ENCODE results near the gene PELI2.

The PELI2 gene

DNA sequence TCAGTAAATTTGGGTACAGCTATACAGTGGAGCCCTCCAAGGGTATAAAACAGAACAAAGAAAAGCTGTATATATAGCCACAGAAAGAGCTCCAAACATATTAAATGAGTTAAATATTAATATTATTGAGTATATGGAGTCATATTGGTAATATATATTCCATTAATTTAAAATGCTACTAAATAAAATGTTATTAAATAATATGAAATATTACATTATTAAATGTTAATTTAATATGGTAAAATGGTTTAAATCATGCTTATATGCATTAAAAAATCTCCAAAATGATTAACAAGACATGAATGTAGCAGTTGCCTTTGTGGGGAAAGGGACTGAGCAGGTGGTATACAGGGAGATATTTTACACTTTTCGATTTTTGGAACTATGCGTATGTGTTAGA, 164.0 kb downstream of the PELI2 start:
- DNase-seq (ENCODE audit: low read depth, low spot score): no peak
- no peak overlapping the region for H3K27ac ChIP-seq

DNA sequence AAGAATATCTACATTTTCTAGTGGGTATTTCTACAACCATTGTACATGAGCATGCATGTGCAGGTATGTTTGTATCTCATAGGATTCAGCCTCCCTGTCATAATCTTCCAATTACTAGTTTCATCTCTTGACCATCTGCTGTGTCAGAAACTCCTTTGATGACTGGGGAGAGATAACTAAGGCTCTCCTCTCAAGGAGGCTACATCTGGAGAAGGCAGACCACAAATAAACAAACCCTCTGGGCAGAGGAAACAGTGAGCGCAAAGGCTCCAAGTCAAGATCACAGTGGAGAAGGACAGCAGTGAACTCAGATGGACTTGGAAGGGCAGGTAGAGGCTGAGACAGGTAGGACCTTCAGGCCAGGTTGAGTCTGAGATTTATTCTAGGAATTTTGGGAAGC, 166.4 kb downstream of the PELI2 start:
- DNase-seq (ENCODE audit: low read depth, low spot score): no peak
- no peak overlapping the region for H3K27ac ChIP-seq

DNA sequence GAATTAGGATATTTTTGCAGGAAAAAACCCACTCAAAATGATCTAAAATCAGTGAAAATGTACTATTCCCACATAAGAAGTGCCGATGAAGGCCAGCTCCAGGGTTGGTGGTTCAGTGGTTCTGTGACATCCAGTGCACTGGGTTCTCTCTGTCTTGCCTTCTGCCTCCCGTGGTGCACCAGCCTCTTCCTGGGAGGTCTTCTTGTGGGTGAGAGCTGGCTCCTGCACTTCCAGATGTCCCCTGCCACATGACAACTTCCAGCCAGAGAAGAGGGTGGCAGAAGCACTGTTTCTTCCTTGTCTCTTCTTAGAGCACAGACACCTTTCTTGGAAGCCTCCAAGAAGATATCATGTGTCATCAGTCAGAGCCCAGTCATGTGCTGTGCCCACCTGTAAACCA, 170.9 kb downstream of the PELI2 start:
- DNase-seq (ENCODE audit: low read depth, low spot score): no peak
- no peak overlapping the region for H3K27ac ChIP-seq

DNA sequence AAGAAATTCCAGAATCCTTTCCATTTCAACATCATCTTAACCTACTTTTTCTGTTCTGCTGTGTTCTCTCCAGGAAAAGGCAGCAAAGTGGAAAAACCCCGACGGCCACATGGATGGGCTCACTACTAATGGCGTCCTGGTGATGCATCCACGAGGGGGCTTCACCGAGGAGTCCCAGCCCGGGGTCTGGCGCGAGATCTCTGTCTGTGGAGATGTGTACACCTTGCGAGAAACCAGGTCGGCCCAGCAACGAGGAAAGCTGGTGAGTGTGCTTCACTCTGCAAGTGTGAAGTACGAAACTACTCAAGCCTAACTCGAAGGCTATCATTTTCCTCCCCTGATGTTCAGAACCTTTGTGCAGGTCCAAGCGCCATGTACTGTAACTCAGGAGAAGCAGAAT, 172.0 kb downstream of the PELI2 start:
- H3K27ac ChIP-seq: no peak overlapping the region
- no peak for DNase-seq (ENCODE audit: low read depth, low spot score)

DNA sequence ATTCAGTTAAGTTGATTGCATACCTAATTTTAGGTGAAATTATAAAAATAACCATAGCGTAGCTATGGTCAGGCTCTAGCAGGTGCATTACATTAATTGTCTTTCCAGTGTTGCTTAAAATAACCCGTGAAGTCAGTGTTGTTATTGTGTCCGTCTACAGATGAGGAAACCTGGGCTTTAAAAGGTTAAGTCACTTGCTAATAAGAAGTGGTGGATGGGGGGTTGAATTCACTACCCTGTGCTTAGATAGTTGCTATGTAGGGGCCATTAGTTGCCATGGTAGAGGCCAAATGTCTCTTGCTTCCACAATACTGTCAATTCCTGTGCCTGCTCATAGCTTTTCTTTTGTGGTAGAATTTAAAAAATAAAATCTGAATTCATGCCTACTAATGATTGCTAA, 174.8 kb downstream of the PELI2 start:
- no peak overlapping the region for H3K27ac ChIP-seq
- no peak for DNase-seq (ENCODE audit: low read depth, low spot score)

DNA sequence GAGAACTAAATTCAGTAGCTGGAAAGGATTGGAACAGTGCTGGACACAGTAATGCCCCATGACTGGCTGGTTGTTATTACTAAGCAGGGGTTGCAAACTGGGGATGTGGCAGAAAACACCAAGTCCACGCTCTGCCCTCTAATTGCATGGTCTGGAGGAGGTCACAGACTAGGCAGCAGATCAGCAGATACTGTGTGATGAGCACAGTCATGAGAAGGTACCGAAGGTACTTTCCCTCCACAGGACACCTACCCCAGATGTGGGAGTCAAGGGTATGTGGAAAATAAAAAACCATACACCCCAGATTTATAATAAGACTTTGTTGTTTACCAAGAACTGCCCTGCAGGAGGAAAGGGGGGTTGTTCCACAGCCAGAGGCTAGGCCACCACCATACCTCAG, 175.3 kb downstream of the PELI2 start:
- DNase-seq (ENCODE audit: low read depth, low spot score): no peak
- H3K27ac ChIP-seq: no peak overlapping the region

DNA sequence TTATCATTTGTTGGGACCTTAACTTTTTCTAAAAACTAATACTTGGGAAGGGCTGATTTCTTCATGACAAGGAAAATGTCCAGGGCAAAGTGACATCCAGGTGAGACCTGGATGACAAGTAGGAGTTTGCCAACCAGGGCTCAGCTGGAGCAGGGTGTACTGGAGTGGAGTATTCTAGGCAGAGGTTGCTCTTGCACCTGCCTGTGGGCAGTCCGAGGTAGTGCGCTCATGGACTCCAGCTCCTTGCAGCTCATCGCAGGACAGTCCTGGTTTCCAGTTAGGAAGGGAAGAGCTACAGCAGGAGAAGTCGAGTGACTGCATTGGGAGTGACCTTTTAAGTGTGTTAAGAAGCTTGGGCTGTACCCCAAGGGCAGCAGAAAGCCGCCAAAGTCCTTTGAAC, 175.9 kb downstream of the PELI2 start:
- no peak overlapping the region for H3K27ac ChIP-seq
- DNase-seq (ENCODE audit: low read depth, low spot score): no peak

DNA sequence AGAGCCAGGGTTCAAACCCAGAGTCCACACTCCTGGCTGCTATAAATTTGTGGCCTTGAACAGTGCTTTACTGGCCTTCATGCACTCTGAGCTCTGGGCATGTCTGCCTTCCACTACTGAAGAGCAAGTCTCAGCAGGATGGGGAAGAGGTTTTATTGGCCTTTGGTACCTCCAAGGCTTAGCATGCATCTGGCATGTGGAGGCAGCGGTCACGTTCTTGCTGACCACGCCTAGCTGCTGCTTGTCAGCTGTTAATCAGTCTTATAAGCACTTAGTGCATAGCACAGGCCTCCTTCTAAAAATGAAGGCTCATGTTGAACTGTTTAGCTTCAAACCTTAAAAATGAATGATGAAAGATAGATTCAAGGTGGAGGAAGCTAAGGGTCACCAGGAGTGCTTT, 177.5 kb downstream of the PELI2 start:
- no peak overlapping the region for H3K27ac ChIP-seq

DNA sequence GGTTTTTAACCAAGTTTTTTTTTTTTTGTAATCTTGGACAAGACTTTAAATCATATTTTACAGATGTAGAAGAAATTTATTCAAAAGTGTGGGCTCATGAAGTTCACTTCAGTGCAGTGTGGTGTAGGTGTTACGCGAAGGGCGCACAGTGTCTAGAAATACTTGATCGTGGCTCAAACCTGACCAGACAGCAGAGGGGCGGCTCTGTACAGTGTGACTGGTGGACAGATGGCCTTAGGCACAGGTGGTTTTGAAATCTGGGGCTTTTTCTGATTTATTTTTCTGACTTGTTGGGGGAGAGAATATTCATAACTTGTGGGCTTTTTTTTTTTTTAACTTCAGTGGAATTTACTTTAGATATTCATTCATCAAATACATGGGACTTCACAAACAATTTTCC, 179.2 kb downstream of the PELI2 start:
- no peak overlapping the region for H3K27ac ChIP-seq
- no peak for DNase-seq (ENCODE audit: low read depth, low spot score)

More for the DNA sequence above, 177.5 kb downstream of the PELI2 start:
- peak; percentile 62 for DNase-seq (ENCODE audit: low read depth, low spot score)

DNA sequence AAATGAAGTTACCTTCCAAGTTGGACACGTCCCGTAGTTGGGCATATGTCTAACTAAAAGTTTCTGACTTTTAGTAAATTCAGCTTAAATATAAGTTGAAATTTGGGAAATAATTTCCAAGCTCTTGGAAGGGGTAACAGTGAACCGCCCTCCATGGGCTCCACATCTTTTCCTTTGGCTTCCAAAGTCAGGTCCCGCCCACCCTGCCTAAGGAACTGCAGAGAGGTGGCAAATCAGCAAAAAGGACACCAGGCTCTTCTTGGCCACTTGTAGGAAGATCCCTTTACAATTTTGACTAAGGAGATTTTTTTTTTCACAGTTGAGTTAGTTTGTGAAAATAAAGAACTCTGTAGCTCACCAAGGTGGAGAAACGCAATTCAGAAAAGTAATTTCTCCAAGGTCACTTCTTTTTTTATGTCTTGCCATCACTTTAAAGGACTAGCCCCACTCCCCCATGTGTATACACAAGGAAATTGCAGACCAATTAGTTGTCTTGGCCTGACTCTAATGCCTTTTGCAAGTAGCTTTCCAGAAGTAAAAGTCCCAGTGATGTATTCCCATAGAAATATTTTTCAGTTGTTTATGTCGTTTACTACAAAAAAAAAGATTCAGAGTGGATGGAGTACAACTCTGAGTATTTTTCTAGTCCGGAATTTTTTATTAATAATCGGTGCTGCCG, 181.2 kb downstream of the PELI2 start:
- no peak for DNase-seq (ENCODE audit: low read depth, low spot score)
- H3K27ac ChIP-seq: no peak overlapping the region

DNA sequence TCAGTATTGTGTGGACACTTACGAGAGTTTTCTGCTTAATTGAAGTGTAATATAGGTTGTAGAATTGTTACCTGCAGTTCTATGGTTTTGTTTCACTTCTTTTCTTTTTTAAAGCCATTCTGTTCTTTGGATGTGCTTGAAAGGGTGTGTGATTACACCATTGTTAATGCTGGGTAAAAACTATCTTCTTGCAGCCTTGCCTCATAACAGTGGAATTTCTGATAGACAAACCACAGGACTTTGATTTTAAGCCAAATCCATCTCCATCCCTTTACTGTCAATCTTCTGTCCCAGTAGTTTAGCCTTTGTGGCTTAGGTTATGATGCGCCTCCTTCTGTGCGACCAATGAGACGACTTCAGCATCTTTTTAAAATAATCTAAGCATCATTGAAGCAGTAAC, 182.3 kb downstream of the PELI2 start:
- H3K27ac ChIP-seq: no peak overlapping the region
- DNase-seq (ENCODE audit: low read depth, low spot score): no peak

DNA sequence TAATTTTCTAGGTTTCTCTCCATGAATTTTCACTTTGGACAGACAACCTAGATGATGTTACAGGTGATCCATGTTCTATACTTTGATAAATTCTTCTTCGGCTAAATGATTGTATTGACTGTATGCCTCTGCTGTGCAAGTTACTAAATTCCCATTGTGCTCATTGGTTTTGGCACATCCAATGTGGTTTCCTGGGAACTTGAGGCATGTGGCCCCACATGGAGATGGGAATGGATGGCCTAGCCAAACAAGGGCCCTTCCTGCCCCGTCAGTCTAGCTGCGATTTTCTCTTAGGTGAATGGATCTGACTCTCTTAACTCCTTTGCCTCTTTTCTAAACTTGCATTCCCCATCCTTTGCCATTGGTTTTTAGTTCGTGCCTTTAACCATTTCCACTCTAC, 186.2 kb downstream of the PELI2 start:
- H3K27ac ChIP-seq: no peak overlapping the region
- DNase-seq (ENCODE audit: low read depth, low spot score): no peak

DNA sequence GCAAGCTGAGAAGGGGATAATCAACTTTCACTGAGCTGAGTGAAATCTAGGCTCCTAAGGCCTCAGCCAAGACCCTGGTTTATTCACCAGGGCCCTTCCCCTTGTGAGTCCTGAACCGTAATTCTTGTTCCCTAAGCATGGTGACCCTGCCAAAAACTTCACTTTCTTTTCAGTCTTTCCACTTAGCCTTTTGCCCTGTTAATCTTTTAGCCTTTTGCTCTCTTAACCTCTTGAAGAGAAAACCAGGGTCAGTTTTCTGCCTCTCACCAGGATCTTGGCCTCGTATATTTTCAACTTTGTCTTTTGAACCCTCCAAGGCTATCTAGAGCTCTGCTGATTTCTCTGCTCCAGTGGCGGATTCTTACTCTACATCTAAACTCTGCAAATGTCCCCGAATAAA, 191.0 kb downstream of the PELI2 start:
- no peak overlapping the region for H3K27ac ChIP-seq
- no peak for DNase-seq (ENCODE audit: low read depth, low spot score)

DNA sequence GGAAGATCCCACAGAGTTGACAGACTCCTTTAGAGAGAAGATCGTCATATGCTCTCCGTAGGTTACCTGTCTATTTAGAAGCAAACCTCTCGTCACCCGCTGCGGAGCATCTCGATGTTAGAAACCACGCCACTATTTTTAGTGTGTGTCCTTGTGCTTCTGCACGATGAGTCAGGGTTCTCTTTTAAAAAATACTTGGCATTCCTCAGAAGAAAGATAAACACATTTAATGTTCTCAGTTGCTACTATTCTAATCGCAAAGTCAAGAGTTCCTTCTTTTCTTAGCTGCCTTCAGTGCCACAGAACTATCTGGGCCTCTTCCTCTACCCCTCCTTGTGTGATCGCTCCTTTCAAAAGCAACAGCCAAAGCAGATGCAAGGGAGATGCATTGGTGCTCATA, 192.4 kb downstream of the PELI2 start:
- no peak overlapping the region for H3K27ac ChIP-seq

DNA sequence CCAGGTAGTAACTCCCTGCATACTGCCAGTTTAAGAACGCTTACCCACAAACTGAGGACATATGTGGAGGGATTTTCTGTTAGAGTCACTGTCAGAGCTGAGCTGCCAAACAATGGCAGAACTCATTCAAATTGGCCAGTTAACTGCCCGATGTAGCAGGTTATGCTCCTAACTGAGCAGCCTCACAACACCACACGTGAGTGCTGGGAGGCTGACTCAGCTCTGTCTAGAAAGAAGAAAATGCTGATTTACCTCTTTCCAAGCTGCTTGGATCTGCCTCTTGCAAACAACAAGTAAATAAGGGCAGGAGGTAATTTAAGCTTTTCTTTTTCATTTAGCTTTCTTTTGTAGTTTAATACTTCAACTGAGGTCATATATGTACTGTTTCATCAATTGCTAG, 195.6 kb downstream of the PELI2 start:
- no peak for DNase-seq (ENCODE audit: low read depth, low spot score)
- H3K27ac ChIP-seq: no peak overlapping the region

More for the DNA sequence above, 192.4 kb downstream of the PELI2 start:
- no peak for DNase-seq (ENCODE audit: low read depth, low spot score)

DNA sequence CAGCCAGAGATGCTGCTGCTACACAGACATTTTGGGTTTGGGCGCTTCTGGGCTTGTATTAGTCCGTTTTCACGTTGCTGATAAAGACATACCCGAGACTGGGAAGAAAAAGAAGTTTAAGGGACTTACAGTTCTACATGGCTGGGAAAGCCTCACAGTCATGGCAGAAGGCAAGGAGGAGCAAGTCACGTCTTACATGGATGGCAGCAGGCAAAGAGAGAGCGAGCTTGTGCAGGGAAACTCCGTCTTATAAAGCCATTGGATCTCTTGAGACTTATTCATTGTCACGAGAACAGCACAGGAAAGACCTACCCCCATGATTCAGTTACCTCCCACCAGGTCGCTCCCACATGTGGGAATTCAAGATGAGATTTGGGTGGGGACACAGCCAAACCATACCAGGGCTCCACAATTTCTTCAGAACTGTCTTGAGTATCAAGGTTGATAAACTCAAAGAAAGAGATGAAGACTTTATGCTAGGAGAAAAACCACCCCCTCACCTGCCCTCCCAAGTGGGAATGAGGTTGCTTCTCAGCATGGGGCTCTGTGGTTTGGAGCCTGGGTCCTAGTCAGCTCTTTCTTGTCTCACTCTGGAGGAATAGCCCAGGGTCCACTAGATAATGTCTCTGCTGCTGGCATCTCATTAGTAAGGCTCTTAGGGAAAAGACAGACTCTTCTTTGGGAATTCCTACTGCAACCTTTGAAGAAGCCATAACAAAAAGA, 200.3 kb downstream of the PELI2 start:
- no peak for DNase-seq (ENCODE audit: low read depth, low spot score)
- H3K27ac ChIP-seq: no peak overlapping the region

DNA sequence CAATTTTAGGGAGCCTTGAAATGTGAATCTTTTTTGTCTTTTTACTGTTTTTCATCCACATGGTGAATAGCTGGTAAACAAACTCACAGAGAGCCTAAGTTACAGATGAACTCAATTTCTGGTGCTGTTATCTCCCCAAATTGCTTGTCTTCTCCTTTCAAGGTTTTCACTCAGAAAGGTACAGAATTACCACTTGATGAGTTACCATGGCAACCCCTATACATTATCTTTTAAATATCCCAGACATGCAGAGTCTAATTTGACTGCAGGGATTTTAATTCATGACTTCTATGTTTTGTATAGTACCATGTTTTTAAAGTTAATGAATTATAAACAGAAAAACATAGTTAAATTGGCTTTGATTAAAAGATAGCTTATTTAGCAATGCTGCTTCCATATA, 203.7 kb downstream of the PELI2 start:
- H3K27ac ChIP-seq: no peak overlapping the region
- DNase-seq (ENCODE audit: low read depth, low spot score): no peak

DNA sequence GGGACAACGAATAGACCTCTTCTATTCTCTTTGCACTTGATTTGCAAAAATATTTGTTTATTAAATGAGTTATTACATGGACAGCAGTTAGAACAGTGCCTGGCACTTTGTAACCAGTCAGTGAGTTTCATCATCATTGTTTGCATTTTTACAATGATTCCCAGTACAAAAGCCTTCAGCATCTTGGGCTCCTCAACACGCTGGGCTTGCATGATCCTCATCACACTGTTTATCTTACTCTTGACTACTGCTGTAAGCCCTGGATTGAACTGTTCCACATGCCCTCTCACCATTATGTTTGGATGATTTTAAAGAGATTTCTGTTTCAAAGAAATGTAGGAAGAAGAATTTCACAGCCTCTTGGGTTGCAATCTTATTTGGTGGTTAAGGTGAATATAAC, 204.3 kb downstream of the PELI2 start:
- no peak for DNase-seq (ENCODE audit: low read depth, low spot score)
- no peak overlapping the region for H3K27ac ChIP-seq

DNA sequence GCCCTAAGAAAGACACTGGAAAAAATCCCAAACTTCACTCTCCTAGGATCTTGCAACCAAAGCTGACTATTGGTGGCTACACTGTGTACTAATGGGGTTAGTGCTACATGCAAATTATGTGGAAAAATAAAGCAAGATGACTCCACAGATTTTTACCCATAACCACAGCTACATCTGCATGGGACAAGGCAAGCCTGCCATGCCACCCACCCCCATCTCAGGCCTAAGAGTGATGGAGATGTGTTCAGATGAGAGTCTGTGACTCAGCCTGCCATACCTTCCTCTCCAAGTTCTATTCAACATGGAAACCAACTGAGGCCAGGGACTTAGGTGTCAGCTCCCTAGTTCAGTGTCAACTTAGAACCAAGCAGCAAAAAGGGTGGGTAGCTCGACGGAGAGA, 206.2 kb downstream of the PELI2 start:
- no peak overlapping the region for H3K27ac ChIP-seq

DNA sequence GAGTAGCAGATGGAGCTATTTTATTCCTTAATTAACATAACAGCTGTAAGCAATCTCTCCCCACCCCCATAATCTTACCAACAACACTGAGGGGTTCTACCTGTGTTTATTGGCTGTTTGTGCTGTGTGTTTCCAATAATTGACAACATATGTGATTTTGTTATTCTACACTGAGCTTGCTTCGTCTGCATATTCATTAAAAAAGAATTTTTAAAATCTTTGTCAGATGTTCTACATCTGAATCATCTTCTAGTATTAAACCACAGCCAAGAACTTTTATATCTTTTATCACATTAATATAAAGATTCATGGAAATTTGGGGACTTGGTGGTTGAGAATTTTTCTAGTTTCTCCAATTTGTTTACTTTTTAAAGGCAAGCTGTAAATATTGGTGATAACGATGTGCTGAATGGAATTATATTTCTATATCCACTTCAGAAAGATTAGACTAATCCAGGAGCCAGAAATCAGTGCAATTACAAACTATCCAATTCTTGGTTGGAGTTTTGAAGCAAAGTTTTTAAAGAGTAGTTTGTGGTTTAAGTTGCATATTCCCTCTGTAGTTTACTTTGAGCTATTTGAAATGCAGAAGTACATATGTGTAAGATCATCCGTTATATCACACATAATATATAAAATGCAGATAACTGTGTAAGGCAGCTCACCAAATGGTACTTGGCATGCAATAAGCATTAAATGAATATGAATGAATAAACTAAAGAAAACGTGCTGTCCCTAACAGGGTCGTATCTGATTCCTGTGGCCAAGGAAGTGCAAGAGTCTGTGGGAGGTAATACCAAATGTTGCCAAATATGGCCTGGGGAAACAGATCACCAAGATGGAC, 206.9 kb downstream of the PELI2 start:
- no peak overlapping the region for H3K27ac ChIP-seq

More for the DNA sequence above, 206.2 kb downstream of the PELI2 start:
- no peak for DNase-seq (ENCODE audit: low read depth, low spot score)

DNA sequence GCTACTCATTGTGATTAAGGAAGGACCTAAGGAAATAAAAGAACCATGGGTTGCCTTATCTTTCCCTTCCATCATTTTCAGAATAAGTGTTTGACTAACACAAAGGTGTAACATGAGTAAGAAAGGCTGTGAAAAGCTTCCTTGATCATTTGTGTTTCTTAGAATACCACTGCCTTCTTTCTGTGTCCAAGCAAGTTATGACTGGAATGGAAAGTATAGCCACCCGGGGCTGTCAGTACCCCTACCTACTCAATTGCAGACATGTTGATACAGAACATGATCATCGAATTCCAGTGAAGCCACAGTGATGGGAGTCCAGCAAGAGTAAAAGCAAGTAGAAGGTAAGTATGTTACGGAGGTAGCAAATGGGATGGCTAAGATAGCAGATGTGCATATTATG, 209.8 kb downstream of the PELI2 start:
- DNase-seq (ENCODE audit: low read depth, low spot score): peak; percentile 34
- no peak overlapping the region for H3K27ac ChIP-seq

More for the DNA sequence above, 206.9 kb downstream of the PELI2 start:
- no peak for DNase-seq (ENCODE audit: low read depth, low spot score)
